CD4-positive, alpha-beta T cell treated with Interleukin-4 for 4 hours (primary cell): ENCODE data around the gene ACTN4.

Experiments
- DNase-seq: peaks from one replicate; pipeline ENCODE4 v3.0.0-alpha.2; 2020

ACTN4 gene

GRCh38 chr19:38662537-38663155 lies 15.2 kb downstream of the ACTN4 start:
- no peak for DNase-seq

DNA sequence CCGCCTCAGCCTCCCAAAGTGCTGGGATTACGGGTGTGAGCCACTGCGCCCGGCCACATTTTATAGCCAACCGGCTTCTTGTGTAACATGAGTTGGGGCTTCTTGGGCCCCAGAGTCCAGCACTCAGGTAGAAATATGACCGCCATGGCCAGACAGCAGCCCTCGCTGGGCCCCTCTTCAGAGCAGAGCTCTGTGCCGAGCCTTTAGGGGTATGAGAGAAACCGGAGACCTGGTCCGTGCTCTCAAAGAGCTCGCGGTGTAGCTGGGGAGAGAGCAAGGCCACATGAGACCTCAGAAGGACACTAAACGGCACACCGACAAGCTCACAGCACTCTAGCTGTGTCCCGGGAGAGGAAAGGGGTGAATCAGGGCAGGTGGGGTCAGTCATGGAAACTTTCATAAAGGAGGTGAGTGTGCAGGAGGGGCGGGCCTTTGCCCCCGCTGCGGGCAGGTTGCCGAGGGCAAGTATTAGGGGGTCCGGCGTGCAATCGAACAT lies 15.8 kb downstream of the ACTN4 start:
- no peak for DNase-seq

DNA sequence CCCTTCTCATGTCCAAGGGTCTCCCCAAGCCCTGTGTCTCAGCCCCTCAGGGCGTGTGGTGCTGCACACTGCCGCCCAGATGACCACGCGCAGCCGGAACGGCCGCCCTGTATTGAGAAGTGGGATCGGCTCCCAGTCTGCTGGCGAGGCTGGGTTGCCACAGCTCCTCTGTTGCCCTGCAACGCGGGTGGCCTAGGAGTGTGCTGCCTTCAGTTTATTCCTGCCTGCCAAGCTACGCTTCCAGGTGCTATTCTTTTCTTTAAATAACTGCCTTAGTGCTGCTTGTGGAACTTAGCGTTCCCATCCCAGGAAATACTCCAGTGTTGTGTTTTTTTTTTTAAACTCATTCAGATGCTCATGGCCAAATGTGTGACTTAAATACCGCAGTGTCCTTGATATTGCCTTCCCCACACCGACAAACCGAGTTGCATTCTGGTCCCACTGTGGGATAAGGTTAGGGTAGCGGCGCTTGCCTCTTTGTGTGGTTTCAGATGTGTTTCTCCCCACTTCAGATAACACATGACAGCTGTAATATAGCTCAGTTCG lies 16.6 kb downstream of the ACTN4 start:
- no peak for DNase-seq

DNA sequence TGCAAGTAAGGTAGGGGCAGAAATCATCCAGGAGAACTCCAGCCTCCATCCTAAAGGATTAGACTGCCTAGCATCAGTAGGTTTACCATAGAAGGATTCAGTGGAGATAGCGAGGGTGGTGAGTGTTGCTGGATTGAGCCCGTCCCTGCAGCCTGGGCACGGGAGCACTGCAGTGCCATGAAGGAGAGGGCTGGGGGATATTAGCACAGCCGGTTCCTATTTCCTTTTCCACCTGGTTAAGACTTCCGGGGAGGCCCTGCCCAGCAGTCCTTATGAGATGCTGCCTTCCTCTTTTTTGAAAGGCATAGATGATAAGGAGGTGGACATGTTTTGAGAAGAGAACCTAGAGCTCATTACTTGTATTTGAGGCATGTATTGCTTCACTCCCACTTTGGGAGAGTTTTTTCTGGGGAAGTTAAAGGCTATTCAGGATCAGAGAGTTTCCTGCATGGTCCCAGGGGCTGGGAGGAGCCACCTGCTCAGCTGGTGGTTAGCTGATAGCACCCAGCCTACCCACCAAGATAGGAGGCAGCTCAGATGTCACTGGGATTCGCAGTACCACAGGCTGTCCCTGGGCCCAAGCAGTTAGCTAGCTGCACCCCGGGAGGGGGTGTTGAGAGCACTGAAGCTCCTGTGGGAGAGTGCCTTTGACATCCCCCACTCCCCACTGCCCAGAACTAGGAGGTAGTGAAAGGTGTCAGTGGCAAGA lies 17.2 kb downstream of the ACTN4 start:
- no peak for DNase-seq

- no peak for DNase-seq
Observed at GRCh38 chr19:38665219-38665931, 17.9 kb downstream of the ACTN4 start.

DNA sequence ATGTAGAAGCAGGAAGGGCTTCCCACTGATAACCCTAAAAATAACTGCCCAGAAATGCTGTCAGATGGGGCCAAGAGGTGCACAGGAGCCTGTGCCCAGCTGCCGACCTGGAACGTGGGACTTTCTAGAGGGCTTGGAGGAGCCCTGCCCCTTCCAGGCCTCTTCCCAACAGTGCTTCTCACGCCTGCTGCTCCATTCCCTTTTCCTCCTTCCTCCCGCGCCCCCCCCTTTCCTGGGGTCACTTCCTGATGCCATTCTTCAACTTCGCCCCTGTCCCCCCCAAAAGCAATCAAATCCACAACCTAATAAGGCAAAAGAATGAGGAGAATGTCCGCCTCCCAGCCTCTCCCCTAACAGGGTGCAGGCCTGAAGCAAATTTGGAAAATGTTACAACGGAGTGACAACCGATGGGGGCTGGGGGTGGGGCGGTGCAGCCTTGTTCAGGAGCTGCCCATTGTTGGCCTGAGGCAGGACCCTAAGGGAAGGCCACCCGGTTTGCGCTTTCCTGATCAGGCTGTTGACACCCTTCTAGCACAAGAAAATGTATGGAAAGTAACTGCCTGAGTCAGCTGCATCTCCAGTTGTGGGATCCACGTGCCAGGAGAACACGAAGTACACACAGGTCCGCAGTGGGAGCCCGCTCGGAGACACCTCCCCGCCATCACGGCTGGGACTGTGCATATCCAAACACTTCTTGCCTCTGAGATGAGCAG lies 18.7 kb downstream of the ACTN4 start:
- DNase-seq, result no peak

GRCh38 chr19:38666663-38667511 lies 19.4 kb downstream of the ACTN4 start:
- DNase-seq, result peak; percentile 63

GRCh38 chr19:38667661-38668171 lies 20.3 kb downstream of the ACTN4 start:
- DNase-seq, result no peak

- DNase-seq, result peak; percentile 52
Observed at GRCh38 chr19:38669552-38669951, 22.1 kb downstream of the ACTN4 start.

- DNase-seq, result no peak
Observed at GRCh38 chr19:38670921-38671398, 23.5 kb downstream of the ACTN4 start.

GRCh38 chr19:38671654-38672053 lies 24.2 kb downstream of the ACTN4 start:
- no peak for DNase-seq

DNA sequence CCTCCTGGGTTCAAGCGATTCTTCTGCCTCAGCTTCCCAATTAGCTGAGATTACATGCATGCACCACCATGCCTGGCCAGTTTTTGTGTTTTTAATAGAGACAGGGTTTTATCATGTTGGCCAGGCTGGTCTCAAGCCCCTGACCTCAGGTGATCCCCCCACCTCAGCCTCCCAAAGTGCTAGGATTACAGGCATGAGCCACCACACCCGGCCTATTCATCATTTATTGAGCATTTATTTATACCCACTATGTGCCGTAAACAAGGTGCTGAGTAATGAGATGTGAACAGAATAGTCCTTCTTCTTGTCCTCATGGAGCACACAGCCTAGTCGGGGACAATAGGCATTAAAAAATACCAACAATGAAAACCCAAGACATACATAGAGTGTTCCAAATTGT lies 25.6 kb downstream of the ACTN4 start:
- no peak for DNase-seq

DNA sequence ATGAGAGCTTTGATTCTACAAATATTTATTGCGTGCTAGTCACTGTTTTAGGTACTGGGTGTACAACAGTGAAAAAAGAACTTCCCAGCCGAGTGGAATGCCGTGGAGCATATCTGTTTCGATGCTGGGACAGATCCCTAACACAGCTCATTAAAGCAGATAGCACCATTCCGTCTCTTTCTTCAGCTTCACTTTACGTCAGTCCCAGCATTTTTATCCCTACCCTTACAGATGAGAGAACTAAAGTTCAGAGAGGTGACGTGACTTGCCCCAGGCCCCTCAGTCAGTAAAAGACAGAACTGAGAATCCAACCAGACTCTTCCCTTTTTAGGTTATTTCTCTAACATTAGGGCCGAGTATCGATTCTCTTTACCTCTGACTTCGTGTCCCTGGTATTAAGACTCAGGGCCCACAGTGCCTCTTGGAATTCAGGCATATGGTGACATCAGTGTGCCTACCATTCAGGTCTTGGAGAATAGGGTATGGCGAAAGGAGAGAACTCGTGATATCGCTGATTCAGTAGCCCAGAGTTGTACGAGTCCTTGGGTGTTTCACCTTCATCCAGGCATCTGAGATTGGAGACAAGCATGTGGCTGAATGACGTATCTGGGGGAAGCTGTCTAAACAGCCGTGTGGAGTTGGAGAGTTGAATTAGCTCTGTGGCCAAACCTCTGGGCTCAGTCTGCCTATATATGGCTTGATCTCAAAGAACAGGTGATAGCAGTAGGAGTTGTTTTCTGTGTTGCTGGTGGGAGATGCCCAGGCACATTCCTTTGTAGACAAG lies 27.1 kb downstream of the ACTN4 start:
- no peak for DNase-seq

DNA sequence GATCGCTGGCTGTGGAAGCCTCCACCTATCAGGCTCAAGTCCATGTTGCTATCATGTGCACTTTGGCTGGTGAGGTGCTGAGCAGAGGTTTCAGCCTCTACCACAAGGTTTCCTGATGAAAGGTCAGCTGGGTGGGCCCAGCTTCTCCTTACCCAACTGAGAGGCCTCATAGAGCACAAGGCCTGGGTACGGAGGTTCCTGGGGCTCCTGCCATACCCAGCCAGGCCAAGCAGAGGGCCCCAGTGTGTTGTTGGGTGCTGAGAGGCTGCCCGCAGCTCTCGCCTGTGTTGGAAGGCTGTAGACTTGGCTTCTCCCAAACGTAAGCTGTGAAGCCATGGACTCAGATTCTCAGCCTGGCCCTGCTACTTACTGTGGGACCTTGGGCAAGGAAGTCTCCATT lies 28.2 kb downstream of the ACTN4 start:
- peak; percentile 30 for DNase-seq

DNA sequence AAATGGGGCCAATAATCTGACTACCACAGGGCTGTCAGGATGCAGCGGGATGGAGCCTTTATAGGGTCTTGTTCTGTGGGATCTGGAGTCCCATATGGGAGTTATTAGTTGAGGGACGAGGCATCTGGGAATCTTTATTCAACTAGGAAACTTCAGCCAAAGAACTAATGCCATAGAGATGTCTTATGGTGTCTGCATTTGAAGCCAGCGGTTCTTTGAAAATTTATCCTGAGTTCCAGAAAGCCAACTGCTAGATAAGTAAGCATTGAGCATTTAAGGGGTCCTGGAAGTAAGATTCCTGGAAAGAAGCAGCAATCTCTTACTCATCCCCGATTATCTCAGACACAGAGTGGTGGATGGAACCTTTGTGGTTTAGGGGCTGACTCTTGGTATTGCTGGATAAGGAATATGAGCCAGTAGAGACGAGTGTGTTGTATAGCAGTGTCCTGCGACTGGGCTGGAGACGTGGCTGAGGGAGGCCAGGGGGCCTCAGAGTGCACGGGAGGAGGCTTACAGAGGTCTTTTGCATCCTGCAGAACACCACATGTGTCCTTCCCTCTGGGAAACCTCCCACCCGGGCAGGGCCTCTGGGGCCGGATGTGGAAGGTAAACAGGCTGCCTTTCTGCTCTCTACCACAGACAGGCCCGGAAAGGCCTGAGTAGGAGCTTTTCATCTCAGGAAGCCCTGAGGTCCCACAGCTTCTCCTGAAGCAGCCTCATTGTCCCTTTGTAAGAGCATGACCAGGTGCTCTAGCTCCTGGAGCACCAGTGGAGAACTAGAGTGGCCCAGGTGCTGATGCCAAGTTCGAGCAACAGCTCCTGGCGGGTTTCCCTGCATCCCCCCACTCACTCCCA lies 28.8 kb downstream of the ACTN4 start:
- DNase-seq, result no peak

- no peak for DNase-seq
Observed at GRCh38 chr19:38676878-38677646, 29.6 kb downstream of the ACTN4 start.

DNA sequence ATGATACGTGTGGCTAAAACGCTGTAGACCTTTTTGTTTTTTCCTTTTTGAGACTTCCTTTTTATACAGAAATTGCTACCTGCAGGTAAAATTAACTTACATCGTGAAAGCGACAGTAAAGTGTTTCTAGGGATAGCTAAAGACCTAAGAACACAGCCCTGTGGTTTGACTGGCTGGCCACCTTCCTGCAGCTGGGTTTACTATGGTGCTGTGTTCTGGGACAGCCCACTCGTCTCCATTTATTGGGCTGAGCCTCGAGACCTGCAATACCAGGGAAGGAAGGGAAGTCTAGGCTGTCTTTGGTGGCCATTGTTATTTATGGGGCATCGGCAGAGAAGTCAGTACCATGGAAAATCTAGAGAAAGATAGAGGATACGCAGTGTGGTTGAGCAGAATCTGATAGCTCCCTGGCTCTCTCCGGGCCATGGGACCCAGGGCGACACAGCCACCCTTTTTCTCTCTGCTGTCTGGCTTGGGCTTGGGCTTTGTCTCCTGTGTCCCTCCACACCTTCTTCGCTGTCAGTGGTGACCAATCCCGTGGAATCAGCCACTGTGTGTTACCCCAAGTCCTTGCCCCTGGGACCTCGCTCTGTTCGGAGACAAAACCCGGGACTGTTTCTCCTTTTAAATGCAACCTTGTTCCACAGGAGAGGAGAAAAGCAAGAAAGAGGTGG lies 30.9 kb downstream of the ACTN4 start:
- no peak for DNase-seq

DNA sequence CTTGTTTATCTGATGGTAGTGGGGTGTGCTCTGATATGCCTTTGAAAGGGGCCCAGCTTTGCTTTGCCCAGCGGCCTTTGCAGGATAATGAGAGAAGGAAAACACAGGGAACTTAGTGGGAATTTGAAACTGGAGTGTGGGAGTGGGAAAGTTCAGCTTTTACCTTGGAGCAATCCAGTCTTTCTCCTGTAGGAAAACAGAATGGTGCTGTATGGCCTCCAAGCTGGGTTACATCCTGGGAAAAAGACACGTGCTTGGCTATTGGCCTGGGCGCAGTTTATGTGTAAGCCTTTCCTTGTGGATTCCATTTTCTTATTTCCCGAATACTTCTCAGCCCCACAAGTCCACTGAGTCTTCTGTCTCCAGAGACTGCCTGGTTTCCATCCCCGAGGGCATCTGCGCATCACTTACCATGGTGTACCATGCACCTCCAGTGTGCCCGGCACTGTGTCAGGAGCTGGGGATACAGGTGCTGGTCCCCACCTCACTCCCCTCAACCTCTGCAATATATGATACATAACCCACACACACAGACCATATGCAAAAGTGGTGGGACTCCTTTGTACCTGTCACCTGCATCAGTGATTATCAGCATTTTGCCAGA lies 31.5 kb downstream of the ACTN4 start:
- DNase-seq, result no peak
